Endothelial cell of umbilical vein (primary cell): ENCODE results near the gene TEC.
"Not testable (repeated sequence)": the region's sequence is repeated elsewhere in the genome, so short reads cannot be mapped to it uniquely, and the experiment has no call there.

ENCODE experiments used
- EZH2 ChIP-seq: IDR thresholded peaks from 2 replicates; pipeline ENCODE4 v1.6.1; 2012; ENCODE audit warnings: borderline replicate concordance, low read depth, mild to moderate bottlenecking, moderate library complexity, low read length, inconsistent platforms; ENCODE audit not compliant: severe bottlenecking
- FOS ChIP-seq: IDR thresholded peaks from 2 replicates; pipeline ENCODE4 v1.6.1; 2011; ENCODE audit warnings: mild to moderate bottlenecking, low read length, moderate library complexity, borderline replicate concordance; ENCODE audit not compliant: insufficient read depth
- GATA2 ChIP-seq: IDR thresholded peaks from 2 replicates; pipeline ENCODE4 v1.7.0; 2011; ENCODE audit warnings: low read depth, mild to moderate bottlenecking, moderate library complexity, mixed read lengths, low read length; ENCODE audit not compliant: insufficient read length, insufficient read depth
- JUN ChIP-seq: IDR thresholded peaks from 2 replicates; pipeline ENCODE4 v1.6.1; 2011; ENCODE audit warnings: borderline replicate concordance, low read depth; ENCODE audit not compliant: insufficient read length, insufficient read depth
- MYC ChIP-seq: IDR thresholded peaks from one replicate; pipeline ENCODE4 v1.6.1; 2011; ENCODE audit warnings: mild to moderate bottlenecking, low read depth, low read length
- POLR2A ChIP-seq: IDR thresholded peaks from 2 replicates; pipeline ENCODE4 v1.6.1; 2012; ENCODE audit warnings: low read depth, mild to moderate bottlenecking, control low read depth, low read length
- POLR2AphosphoS5 ChIP-seq: IDR thresholded peaks from 2 replicates; pipeline ENCODE4 v1.6.1; 2012; ENCODE audit warnings: low read depth, mild to moderate bottlenecking, control low read depth, low read length, moderate library complexity; ENCODE audit not compliant: insufficient read depth
- TF ChIP-seq, protein P1 (sequence below), 2 donors: IDR thresholded peaks; 1 replicate in 1 of 2; 2 replicates in 1 of 2; pipeline ENCODE4 v1.5.1; 2011; ENCODE audit warnings: low read length in 2 of 2, mild to moderate bottlenecking in 2 of 2, moderate library complexity in 2 of 2, control low read depth in 1 of 2, inconsistent platforms in 1 of 2, low read depth in 1 of 2; ENCODE audit not compliant: insufficient read depth in 1 of 2; ENCODE audit errors: extremely low read depth in 1 of 2

DNA sequence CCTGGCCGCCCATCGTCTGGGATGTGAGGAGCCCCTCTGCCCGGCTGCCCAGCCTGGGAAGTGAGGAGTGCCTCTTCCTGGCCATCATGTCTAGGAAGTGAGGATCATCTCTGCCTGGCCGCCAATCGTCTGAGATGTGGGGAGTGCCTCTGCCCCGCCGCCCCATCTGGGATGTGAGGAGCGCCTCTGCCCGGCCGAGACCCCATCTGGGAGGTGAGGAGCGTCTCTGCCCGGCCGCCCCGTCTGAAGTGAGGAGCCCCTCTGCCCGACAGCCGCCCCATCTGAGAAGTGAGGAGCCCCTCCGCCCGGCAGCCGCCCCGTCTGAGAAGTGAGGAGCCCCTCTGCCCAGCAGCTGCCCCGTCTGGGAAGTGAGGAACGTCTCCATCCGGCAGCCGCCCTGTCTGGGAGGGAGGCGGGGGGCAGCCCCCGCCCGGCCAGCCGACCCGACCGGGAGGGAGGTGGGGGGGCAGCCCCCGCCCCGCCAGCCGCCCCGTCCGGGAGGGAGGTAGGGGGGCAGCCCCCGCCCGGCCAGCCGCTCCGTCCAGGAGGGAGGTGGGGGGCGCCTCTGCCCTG lies 22.7 kb upstream of the TEC start:
- TF ChIP-seq, protein P1, sequence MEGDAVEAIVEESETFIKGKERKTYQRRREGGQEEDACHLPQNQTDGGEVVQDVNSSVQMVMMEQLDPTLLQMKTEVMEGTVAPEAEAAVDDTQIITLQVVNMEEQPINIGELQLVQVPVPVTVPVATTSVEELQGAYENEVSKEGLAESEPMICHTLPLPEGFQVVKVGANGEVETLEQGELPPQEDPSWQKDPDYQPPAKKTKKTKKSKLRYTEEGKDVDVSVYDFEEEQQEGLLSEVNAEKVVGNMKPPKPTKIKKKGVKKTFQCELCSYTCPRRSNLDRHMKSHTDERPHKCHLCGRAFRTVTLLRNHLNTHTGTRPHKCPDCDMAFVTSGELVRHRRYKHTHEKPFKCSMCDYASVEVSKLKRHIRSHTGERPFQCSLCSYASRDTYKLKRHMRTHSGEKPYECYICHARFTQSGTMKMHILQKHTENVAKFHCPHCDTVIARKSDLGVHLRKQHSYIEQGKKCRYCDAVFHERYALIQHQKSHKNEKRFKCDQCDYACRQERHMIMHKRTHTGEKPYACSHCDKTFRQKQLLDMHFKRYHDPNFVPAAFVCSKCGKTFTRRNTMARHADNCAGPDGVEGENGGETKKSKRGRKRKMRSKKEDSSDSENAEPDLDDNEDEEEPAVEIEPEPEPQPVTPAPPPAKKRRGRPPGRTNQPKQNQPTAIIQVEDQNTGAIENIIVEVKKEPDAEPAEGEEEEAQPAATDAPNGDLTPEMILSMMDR (IDR thresholded peaks at IDR 0.05; ENCODE audit: extremely low read depth in 1 of 2, insufficient read depth in 1 of 2, low read depth in 1 of 2, low read length in 2 of 2) = not testable (repeated sequence)
- not testable (repeated sequence) for TF ChIP-seq POLR2AphosphoS5, MYC, POLR2A, EZH2, JUN, FOS, GATA2
